Measurements from ENCODE around the gene SKI. TPM values are rescaled to one million over a fixed set of nuclear protein-coding genes. Genes with fewer than 3 reads are reported as not detected.
A peak's percentile ranks its signal among the peaks of the same experiment; 100 is the strongest.

Gene SKI
- total RNA-seq, 3 donors from 2014 or later, result 22.1 to 33.8 (median 26.7) TPM

DNA sequence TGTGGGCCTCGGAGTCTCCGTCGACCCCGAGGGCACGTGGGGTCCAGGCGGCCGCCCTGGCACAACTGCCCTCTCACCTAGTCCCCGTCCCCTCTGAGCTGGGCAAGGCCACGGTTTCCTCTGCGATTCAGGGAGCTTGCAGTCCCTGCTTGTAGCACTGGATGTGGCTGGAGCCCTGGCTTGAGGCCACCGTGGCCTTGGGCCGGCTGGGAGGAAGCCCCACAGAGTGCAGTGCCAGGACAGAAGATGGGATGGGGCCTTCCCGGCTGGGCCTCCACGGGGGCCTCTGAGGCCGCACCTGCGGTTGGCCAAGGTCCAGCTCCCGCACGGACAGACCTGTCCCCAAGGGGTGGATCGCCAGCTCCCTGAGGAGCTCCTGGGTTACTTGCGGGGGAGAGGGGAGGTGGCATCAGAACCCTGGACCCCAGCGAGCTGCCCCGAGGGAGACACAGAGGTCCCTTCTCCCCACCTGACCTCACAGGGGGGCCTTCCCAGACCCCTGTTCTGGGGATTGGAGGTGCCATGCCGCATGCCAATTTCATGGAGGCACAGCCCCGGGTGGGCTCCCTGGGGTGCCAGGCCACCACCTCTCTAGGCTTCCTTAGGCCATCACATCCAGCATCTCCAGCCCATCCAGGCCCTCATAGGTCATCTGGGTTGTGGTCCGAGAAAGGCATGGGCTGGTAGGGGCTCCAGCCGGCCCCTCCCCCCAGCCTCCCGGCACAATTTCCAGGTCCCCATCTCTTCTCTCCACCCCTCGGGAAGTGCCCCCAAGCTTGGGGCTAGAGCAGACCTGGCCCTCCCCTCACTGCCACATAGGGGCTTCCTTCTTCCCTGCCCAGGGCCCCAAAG, 82.4 kb downstream of the SKI start:
- Histone ChIP-seq H3K9me3 (no peaks in the 10 kb centered on the region), H3K4me3 (no peak overlapping the region), H3K27me3 (no peaks in the 10 kb centered on the region), H3K27ac (peak overlapping the region; percentile 93 to 95), H3K4me1 (peaks cover 6 to 18% of the 10 kb centered on the region in 2 donors), H3K36me3 (peaks cover 12% of the 10 kb centered on the region)
- TF ChIP-seq, protein P1, sequence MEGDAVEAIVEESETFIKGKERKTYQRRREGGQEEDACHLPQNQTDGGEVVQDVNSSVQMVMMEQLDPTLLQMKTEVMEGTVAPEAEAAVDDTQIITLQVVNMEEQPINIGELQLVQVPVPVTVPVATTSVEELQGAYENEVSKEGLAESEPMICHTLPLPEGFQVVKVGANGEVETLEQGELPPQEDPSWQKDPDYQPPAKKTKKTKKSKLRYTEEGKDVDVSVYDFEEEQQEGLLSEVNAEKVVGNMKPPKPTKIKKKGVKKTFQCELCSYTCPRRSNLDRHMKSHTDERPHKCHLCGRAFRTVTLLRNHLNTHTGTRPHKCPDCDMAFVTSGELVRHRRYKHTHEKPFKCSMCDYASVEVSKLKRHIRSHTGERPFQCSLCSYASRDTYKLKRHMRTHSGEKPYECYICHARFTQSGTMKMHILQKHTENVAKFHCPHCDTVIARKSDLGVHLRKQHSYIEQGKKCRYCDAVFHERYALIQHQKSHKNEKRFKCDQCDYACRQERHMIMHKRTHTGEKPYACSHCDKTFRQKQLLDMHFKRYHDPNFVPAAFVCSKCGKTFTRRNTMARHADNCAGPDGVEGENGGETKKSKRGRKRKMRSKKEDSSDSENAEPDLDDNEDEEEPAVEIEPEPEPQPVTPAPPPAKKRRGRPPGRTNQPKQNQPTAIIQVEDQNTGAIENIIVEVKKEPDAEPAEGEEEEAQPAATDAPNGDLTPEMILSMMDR (IDR thresholded peaks at IDR 0.05), result no peak
- no peak for DNase-seq (ENCODE audit: low spot score in 2 of 2)
- intact Hi-C loops (cut with DNase I; ENCODE audit: low total_unique reads), result no loop called here

DNA sequence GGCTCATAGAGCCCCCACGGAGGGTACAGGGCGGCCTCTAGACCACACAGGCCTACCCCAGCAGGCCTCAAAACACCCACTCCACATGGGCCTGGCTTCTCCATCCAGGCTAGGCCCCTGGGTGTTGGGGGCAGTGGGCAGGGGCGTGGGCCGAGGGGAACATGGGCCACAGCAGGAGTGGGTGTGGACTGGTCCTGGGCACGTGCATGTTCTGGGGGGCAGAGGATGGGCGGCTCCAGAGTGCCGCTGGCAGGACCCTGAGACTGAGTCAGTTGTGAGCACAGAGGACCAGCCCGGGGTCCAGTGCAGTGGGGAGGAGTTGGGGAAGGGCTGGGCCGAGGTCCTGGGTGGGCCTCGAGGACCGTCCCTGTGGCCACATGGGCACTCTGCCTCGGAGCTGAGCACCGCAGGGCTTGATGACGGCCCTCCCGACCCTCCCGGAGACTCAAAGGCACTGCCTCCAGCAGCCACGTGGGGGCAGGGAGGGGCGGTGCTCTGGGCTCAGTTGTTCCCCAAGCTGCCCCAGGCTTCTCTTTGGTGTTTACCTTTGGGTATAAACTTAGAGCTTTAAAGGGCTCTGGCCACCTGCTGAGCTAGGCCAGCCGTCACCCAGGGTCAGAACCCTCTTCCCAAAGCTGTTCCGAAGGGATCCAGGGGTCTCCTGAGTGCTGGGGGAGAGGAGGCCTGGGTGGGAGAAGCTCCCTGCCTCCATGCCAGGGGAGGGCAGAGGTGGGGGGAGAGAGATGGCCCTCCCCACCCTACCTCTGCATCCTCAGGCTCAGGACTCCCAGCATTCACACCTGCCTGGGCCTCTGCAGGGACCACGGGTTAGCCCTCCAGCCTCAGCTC, 83.3 kb downstream of the SKI start:
- Histone ChIP-seq H3K4me3 (no peak overlapping the region), H3K9me3 (no peaks in the 10 kb centered on the region), H3K27me3 (no peaks in the 10 kb centered on the region), H3K27ac (peak overlapping the region; percentile 93 to 95), H3K4me1 (peaks cover 6 to 18% of the 10 kb centered on the region in 2 donors), H3K36me3 (peaks cover 9% of the 10 kb centered on the region)
- intact Hi-C loops (cut with DNase I; ENCODE audit: low total_unique reads), result no loop called here
- peak in 1 of 2 donors; percentile 70 for DNase-seq (ENCODE audit: low spot score in 2 of 2)
- no peak for TF ChIP-seq POLR2A (IDR thresholded peaks at IDR 0.05)
- TF ChIP-seq, protein P1 (IDR thresholded peaks at IDR 0.05), result peak in 1 of 3 donors; percentile 30

DNA sequence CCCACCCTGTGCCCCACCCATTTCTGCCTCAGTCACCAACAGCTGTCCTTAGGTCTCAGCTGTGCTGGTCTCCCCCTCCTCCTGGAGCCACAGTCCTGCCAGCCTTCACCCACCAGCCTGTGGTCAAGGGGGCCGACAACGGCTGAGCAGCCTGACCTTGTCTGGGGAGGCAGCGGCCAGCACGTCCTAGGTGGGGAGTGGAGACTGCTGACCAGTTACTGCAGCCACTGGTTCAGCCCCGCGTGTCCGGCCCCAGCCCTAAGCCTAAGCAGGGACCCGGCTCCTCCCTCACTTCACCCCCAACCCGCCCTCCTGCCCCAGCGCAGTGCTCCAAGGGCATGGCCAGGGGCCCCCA, 84.0 kb downstream of the SKI start:
- DNase-seq (ENCODE audit: low spot score in 2 of 2), result no peak
- peak overlapping the region; percentile 93 to 95 for H3K27ac ChIP-seq
- H3K27me3 ChIP-seq, result no peaks in the 10 kb centered on the region
- intact Hi-C loops (cut with DNase I; ENCODE audit: low total_unique reads), result no loop called here
- H3K36me3 ChIP-seq, result peaks cover 1% of the 10 kb centered on the region
- H3K4me1 ChIP-seq, result peaks cover 6 to 18% of the 10 kb centered on the region in 2 donors
- H3K9me3 ChIP-seq, result no peaks in the 10 kb centered on the region
- TF ChIP-seq, protein P1 (IDR thresholded peaks at IDR 0.05), result no peak
- TF ChIP-seq POLR2AphosphoS5 (IDR thresholded peaks at IDR 0.05) (no peak), POLR2A (IDR thresholded peaks at IDR 0.05) (no peak)
- H3K4me3 ChIP-seq, result no peak overlapping the region

DNA sequence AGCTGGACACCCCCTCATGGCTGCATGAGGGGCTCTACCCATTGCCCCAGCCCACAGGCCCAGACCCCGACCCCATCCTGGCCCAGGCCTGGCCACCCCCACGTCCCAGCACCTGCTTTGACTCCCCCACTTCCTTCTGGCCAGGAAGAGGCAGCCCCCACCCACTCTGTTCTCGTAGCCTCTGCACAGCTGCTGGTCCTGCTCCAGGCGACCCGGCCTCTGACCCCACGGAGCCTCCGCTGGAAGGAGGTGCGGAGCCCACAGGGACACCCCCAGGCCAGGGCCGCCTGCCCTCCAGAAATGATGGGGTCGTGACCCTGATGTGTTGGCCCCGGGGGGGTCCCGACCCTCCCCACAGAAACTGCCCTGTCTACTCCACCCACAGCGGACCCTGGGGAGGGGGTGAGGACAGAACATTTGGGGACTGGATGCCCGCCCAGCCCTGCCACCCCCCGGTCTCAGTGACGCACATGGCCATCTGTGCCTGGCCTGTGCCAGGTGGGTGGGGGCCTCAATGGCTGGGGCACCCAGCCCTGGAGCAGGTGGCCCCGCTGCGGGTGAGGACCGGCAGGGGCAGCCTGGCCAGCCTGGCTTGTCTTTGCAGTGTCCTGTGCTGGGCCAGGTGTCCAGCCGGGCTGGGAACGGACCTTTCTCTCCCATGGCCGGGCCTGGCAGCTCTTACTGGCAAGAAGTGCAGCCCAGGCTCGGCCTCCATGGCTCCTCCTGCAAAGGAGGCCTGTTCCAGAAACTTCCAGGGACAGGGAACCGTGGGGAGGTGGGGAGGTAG, 84.6 kb downstream of the SKI start:
- Histone ChIP-seq H3K36me3 (no peaks in the 10 kb centered on the region), H3K9me3 (no peaks in the 10 kb centered on the region), H3K4me3 (no peak overlapping the region), H3K27ac (peak overlapping the region; percentile 93 to 95), H3K27me3 (no peaks in the 10 kb centered on the region), H3K4me1 (peaks cover 6 to 18% of the 10 kb centered on the region in 2 donors)
- no peak for DNase-seq (ENCODE audit: low spot score in 2 of 2)
- TF ChIP-seq, protein P1 (IDR thresholded peaks at IDR 0.05), result no peak
- TF ChIP-seq POLR2A (IDR thresholded peaks at IDR 0.05) (no peak), POLR2AphosphoS5 (IDR thresholded peaks at IDR 0.05) (no peak)
- intact Hi-C loops (cut with DNase I; ENCODE audit: low total_unique reads), result no loop called here

Data from breast epithelium (tissue), 4 donors.